Lower lobe of right lung (tissue), 2 donors: Measurements from ENCODE around the gene MRPL14. TPM values are rescaled to one million over a fixed set of nuclear protein-coding genes. Genes with fewer than 3 reads are reported as not detected.
"Not testable (repeated sequence)": the region's sequence is repeated elsewhere in the genome, so short reads cannot be mapped to it uniquely, and the experiment has no call there.

Source experiments
- ATAC-seq, 2 donors: fragments of 200-7000 bp; cut with Tn5 transposase; one replicate each; pipeline ENCODE4 v1.9.1; 2020 to 2022; ENCODE audit warnings: mild to moderate bottlenecking in 2 of 2, moderate library complexity in 2 of 2
- DNase-seq: peaks from one replicate; pipeline ENCODE4 v3.0.0-alpha.2; 2020
- H3K27ac ChIP-seq: fragments of 200-600 bp; one replicate; pipeline ENCODE4 v1.8.0; 2022
- H3K27me3 ChIP-seq: fragments of 200-600 bp; one replicate; pipeline ENCODE4 v1.8.0; 2022; ENCODE audit warnings: low read depth
- H3K36me3 ChIP-seq: fragments of 200-600 bp; one replicate; pipeline ENCODE4 v1.8.0; 2022; ENCODE audit warnings: mild to moderate bottlenecking
- H3K4me1 ChIP-seq: fragments of 200-600 bp; one replicate; pipeline ENCODE4 v1.8.0; 2022
- H3K4me3 ChIP-seq: fragments of 200-600 bp; one replicate; pipeline ENCODE4 v1.8.0; 2022; ENCODE audit warnings: mild to moderate bottlenecking
- H3K9me3 ChIP-seq: fragments of 200-600 bp; one replicate; pipeline ENCODE4 v1.8.0; 2022
- intact Hi-C: fragments of 100-400 bp; cut with DNase I; formaldehyde crosslinking; loops from one replicate; pipeline ENCODE4 v1.11.0; 2022
- total RNA-seq: library from RNA; stranded (reverse); fragmentation: NEBNext Ultra II Directional; extraction: Animal tissue kit (Norgen Biotek cat#: 25700); gene quantifications from one replicate; pipeline ENCODE4 v1.2.1, GENCODE V29; 2021
- TF ChIP-seq, protein P1 (sequence below): fragments of 200-600 bp; IDR thresholded peaks from one replicate; pipeline ENCODE4 v1.8.0; 2022; ENCODE audit warnings: antibody characterized with exemption, mild to moderate bottlenecking
- donor health status: DM: no; HTN: yes; CAD: no; lungs with severe emphysema.

Gene MRPL14
- total RNA-seq, 1 donor from 2014 or later = 83.9 TPM

DNA sequence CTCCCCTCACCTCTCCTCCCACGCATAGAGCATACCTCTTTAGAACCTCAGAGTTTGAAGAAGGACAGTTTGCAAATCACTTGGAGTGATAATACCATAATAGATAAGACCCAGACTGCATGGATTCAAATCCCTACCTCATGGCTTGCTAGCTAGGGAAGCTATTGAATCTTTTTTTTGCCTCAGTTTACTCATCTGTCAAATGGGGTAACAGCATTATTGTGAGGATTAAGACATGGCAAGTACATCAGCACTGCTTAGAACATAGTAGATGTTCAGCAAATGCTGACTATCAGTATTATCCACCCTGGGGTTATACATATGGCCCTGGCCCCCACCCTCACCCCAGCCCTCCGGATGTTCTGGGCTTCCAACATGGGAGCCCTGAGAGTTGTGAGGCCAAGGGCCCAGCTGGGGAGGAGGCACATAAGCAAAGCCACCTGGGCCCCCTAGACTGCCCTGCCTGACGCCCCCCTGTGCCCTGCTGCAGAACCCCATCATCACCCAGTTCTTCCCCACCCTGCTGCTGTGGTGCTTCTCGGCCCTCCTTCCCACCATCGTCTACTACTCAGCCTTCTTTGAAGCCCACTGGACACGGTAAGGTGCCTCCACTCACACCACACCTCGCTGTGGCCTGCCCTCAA, 22.2 kb upstream of the MRPL14 start:
- H3K36me3 ChIP-seq = peaks cover 85% of the 10 kb centered on the region
- TF ChIP-seq, protein P1, sequence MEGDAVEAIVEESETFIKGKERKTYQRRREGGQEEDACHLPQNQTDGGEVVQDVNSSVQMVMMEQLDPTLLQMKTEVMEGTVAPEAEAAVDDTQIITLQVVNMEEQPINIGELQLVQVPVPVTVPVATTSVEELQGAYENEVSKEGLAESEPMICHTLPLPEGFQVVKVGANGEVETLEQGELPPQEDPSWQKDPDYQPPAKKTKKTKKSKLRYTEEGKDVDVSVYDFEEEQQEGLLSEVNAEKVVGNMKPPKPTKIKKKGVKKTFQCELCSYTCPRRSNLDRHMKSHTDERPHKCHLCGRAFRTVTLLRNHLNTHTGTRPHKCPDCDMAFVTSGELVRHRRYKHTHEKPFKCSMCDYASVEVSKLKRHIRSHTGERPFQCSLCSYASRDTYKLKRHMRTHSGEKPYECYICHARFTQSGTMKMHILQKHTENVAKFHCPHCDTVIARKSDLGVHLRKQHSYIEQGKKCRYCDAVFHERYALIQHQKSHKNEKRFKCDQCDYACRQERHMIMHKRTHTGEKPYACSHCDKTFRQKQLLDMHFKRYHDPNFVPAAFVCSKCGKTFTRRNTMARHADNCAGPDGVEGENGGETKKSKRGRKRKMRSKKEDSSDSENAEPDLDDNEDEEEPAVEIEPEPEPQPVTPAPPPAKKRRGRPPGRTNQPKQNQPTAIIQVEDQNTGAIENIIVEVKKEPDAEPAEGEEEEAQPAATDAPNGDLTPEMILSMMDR = no peak
- DNase-seq = no peak
- H3K4me1 ChIP-seq = peaks cover 4% of the 10 kb centered on the region
- intact Hi-C loops = loop anchor here (5.0 kb wide), 1 partner anchor 52 kb away; no protein-coding TSS in a partner anchor
- H3K9me3 ChIP-seq = no peaks in the 10 kb centered on the region
- H3K27ac ChIP-seq = no peak overlapping the region
- no peak overlapping the region for H3K4me3 ChIP-seq
- ATAC-seq = no peak
- no peaks in the 10 kb centered on the region for H3K27me3 ChIP-seq

GRCh38 chr6:44148306-44148705, 21.1 kb upstream of the MRPL14 start:
- peaks cover 4% of the 10 kb centered on the region for H3K4me1 ChIP-seq
- DNase-seq (no peak), ATAC-seq (no peak)
- no peak overlapping the region for H3K27ac ChIP-seq
- H3K9me3 ChIP-seq = no peaks in the 10 kb centered on the region
- intact Hi-C loops = no loop called here
- H3K36me3 ChIP-seq = peaks cover 85% of the 10 kb centered on the region
- H3K4me3 ChIP-seq = no peak overlapping the region
- TF ChIP-seq, protein P1 = no peak
- H3K27me3 ChIP-seq = no peaks in the 10 kb centered on the region

GRCh38 chr6:44147256-44147655, 20.0 kb upstream of the MRPL14 start:
- no peak for ATAC-seq
- DNase-seq = no peak
- H3K27me3 ChIP-seq = no peaks in the 10 kb centered on the region
- intact Hi-C loops = no loop called here
- peaks cover 4% of the 10 kb centered on the region for H3K4me1 ChIP-seq
- no peak overlapping the region for H3K4me3 ChIP-seq
- H3K36me3 ChIP-seq = peaks cover 85% of the 10 kb centered on the region
- no peak overlapping the region for H3K27ac ChIP-seq
- TF ChIP-seq, protein P1 = no peak
- H3K9me3 ChIP-seq = no peaks in the 10 kb centered on the region

- Histone ChIP-seq H3K27ac (no peak overlapping the region), H3K4me3 (no peak overlapping the region), H3K9me3 (no peaks in the 10 kb centered on the region), H3K27me3 (no peaks in the 10 kb centered on the region), H3K36me3 (peaks cover 90% of the 10 kb centered on the region), H3K4me1 (peaks cover 2% of the 10 kb centered on the region)
- DNase-seq (no peak), ATAC-seq (no peak)
- intact Hi-C loops = no loop called here
- TF ChIP-seq, protein P1 = no peak
These were observed 19.4 kb upstream of the MRPL14 start for GRCh38 chr6:44146685-44147084.

DNA sequence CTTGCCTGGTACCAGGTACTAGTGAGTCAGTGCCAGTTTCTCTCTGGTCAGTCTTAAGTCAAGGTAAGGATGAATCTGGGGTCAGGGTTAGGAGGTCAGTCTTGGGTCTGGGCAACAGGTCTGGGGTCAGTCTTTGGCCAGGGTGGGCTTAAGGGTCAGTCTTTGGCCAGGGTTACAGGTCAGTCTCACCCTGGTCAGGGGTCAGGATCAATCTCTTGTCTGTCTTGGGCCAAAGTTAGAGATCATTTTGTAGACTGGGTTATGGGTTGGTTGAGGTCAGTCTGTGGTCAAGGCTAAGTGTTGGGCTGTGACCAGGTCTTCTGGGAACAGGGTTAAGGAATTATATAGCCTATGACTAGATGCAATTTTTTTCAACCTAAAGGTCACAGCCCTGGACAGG, 18.6 kb upstream of the MRPL14 start:
- no peaks in the 10 kb centered on the region for H3K9me3 ChIP-seq
- TF ChIP-seq, protein P1 = no peak
- H3K4me1 ChIP-seq = no peaks in the 10 kb centered on the region
- H3K4me3 ChIP-seq = no peak overlapping the region
- H3K36me3 ChIP-seq = peaks cover 99% of the 10 kb centered on the region
- ATAC-seq = no peak
- DNase-seq = no peak
- intact Hi-C loops = no loop called here
- H3K27me3 ChIP-seq = no peaks in the 10 kb centered on the region
- no peak overlapping the region for H3K27ac ChIP-seq

- H3K4me1 ChIP-seq, intact Hi-C loops, H3K4me3 ChIP-seq, H3K27me3 ChIP-seq, H3K27ac ChIP-seq, H3K9me3 ChIP-seq, DNase-seq, ATAC-seq: not testable (repeated sequence)
- H3K36me3 ChIP-seq = peaks cover 100% of the 10 kb centered on the region
These were observed 17.3 kb upstream of the MRPL14 start for GRCh38 chr6:44144536-44144935.
